Hepatocyte (in vitro differentiated cells): ENCODE data around the gene DLGAP3. TPM values are rescaled to one million over a fixed set of nuclear protein-coding genes. Genes with fewer than 3 reads are reported as not detected.
"Not testable (repeated sequence)": the region's sequence is repeated elsewhere in the genome, so short reads cannot be mapped to it uniquely, and the experiment has no call there.

Experiments used
- DNase-seq: peaks from one replicate; pipeline ENCODE4 v3.0.0-alpha.2; 2016; ENCODE audit warnings: low spot score
- H2AFZ ChIP-seq: fragments of 200-600 bp; sonication (generic); 2 replicates; pipeline ENCODE4 v1.6.0; 2016; ENCODE audit warnings: antibody characterized with exemption, mild to moderate bottlenecking
- H3K27ac ChIP-seq: fragments of 200-600 bp; sonication (generic); 2 replicates; pipeline ENCODE4 v1.5.1; 2016; ENCODE audit warnings: mild to moderate bottlenecking
- H3K27me3 ChIP-seq: fragments of 200-600 bp; sonication (generic); 2 replicates; pipeline ENCODE4 v1.6.1; 2016
- H3K36me3 ChIP-seq: fragments of 200-600 bp; sonication (generic); replicated peaks from 2 replicates; pipeline ENCODE4 v1.5.1; 2016; ENCODE audit warnings: low read depth; ENCODE audit not compliant: insufficient read depth
- H3K4me1 ChIP-seq: fragments of 200-600 bp; sonication (generic); 2 replicates; pipeline ENCODE4 v1.5.1; 2016; ENCODE audit warnings: mild to moderate bottlenecking, moderate library complexity; ENCODE audit not compliant: insufficient read depth
- H3K4me2 ChIP-seq: fragments of 200-600 bp; sonication (generic); 2 replicates; pipeline ENCODE4 v1.6.0; 2016
- H3K4me3 ChIP-seq: fragments of 200-600 bp; sonication (generic); 2 replicates; pipeline ENCODE4 v1.5.1; 2016; ENCODE audit warnings: mild to moderate bottlenecking
- H3K79me2 ChIP-seq: fragments of 200-600 bp; sonication (generic); 2 replicates; pipeline ENCODE4 v1.6.0; 2017; ENCODE audit warnings: mild to moderate bottlenecking
- H3K9me2 ChIP-seq: fragments of 200-600 bp; sonication (generic); replicated peaks from 2 replicates; pipeline ENCODE4 v1.6.0; 2017; ENCODE audit warnings: mild to moderate bottlenecking; ENCODE audit not compliant: insufficient read depth
- H3K9me3 ChIP-seq: fragments of 200-600 bp; sonication (generic); 2 replicates; pipeline ENCODE4 v1.5.1; 2016; ENCODE audit warnings: low read depth, mild to moderate bottlenecking
- H4K20me1 ChIP-seq: fragments of 200-600 bp; sonication (generic); 2 replicates; pipeline ENCODE4 v1.6.0; 2016; ENCODE audit warnings: mild to moderate bottlenecking; ENCODE audit not compliant: insufficient read depth, poor library complexity, severe bottlenecking
- CTCF ChIP-seq: fragments of 200-600 bp; sonication (generic); IDR thresholded peaks from 2 replicates; pipeline ENCODE4 v1.5.1; 2016; ENCODE audit warnings: antibody characterized with exemption, mild to moderate bottlenecking; ENCODE audit not compliant: poor library complexity
- EZH2 ChIP-seq: fragments of 200-600 bp; sonication (generic); IDR thresholded peaks from 2 replicates; pipeline ENCODE4 v1.6.1; 2016; ENCODE audit warnings: antibody characterized with exemption, mild to moderate bottlenecking, borderline replicate concordance
- EZH2phosphoT487 ChIP-seq: fragments of 200-600 bp; sonication (generic); IDR thresholded peaks from one replicate; pipeline ENCODE4 v1.6.1; 2018; ENCODE audit warnings: antibody characterized with exemption, mild to moderate bottlenecking, low read depth, moderate library complexity; ENCODE audit not compliant: unreplicated experiment, severe bottlenecking
- WGBS: methylation state at CpG from one replicate; pipeline ENCODE4 v1.1.6; 2016; ENCODE audit warnings: low lambda C conversion rate; ENCODE audit errors: missing lambda C conversion rate; 5-methylcytosine and 5-hydroxymethylcytosine counted together
- polyA plus RNA-seq: library from polyadenylated mRNA; unstranded; fragments of >200 nt; fragmentation: Nextera tagmentation; extraction: Ambion mirVana; gene quantifications from 2 replicates; pipeline ENCODE4 v1.2.1, GENCODE V29; 2016
- total RNA-seq: library from RNA; depleted of rRNA; stranded (reverse); fragments of >200 nt; gene quantifications from 2 replicates; pipeline ENCODE4 v1.2.3, GENCODE V29; 2014

The DLGAP3 gene
- total and polyA plus RNA-seq, 2 experiments from 2014 or later = 0.33 to 1.0 TPM

DNA sequence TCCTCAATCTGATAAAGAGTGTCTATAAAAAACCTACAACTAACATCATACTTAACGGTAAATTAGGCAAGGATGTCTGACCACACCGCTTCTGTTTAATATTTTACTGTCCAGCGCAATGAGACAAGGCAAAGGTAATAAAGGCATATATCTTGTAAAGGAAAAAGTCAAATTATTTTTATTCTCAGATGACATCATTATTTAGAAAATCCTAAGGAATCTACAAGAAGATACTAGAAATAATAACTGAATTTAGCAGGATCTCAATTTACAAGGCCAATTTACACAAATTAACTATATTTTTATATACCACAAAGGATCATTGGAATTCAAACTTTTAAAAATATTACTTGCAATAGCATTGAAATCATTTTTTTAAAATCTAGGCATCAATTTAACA is 107.2 kb downstream of the DLGAP3 start:
- Histone ChIP-seq H4K20me1 (no peaks in the 10 kb centered on the region), H3K27me3 (no peaks in the 10 kb centered on the region), H3K9me3 (no peaks in the 10 kb centered on the region), H3K4me2 (no peak overlapping the region), H3K27ac (no peak overlapping the region), H3K79me2 (no peaks in the 10 kb centered on the region), H3K4me1 (peaks cover 15% of the 10 kb centered on the region), H2AFZ (no peak overlapping the region), H3K4me3 (no peak overlapping the region), H3K9me2 (no peaks in the 10 kb centered on the region), H3K36me3 (no peaks in the 10 kb centered on the region)
- DNase-seq = no peak
- 94% methylated on average over 3 of the region's 3 CpGs for WGBS
- no peak for TF ChIP-seq EZH2
- TF ChIP-seq EZH2phosphoT487 = no peak

GRCh38 chr1:34818862-34819261 is 110.6 kb downstream of the DLGAP3 start:
- not testable (repeated sequence) for H3K27me3 ChIP-seq, H2AFZ ChIP-seq, H3K36me3 ChIP-seq, H3K4me3 ChIP-seq, H3K4me1 ChIP-seq, H3K79me2 ChIP-seq, H4K20me1 ChIP-seq, H3K9me3 ChIP-seq, H3K27ac ChIP-seq, H3K9me2 ChIP-seq, H3K4me2 ChIP-seq, DNase-seq
- 94% methylated on average over 2 of the region's 2 CpGs for WGBS

GRCh38 chr1:34816778-34817177 is 112.7 kb downstream of the DLGAP3 start:
- WGBS = 76% methylated on average over 3 of the region's 3 CpGs
- Histone ChIP-seq H3K27me3 (no peaks in the 10 kb centered on the region), H3K79me2 (no peaks in the 10 kb centered on the region), H3K4me2 (no peak overlapping the region), H3K4me1 (peaks cover 4% of the 10 kb centered on the region), H3K27ac (no peak overlapping the region), H2AFZ (no peak overlapping the region), H3K9me2 (no peaks in the 10 kb centered on the region), H3K4me3 (no peak overlapping the region), H3K9me3 (no peaks in the 10 kb centered on the region), H3K36me3 (no peaks in the 10 kb centered on the region), H4K20me1 (no peaks in the 10 kb centered on the region)
- DNase-seq = no peak
- TF ChIP-seq EZH2phosphoT487 (no peak), CTCF (no peak), EZH2 (no peak)

DNA sequence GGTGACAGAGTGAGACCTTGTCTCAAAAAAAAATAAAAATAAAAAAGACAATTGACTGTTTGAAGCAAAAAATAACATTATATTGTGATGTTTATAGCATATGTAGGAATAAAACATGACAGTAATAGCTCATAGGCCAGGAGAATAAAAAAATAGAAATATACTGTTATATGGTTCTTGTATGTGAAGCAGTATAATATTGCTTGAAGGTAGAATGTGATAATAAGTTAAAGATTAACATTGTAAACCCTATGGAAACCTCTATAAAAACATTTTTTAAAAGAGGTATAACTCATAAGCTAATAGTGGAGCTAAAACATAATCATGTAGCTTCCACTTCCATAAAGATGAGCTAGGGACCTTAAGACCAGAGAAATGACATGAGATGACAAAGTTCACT is 113.1 kb downstream of the DLGAP3 start:
- no peaks in the 10 kb centered on the region for H3K9me2 ChIP-seq
- H3K27ac ChIP-seq = no peak overlapping the region
- H3K4me2 ChIP-seq = no peak overlapping the region
- no peaks in the 10 kb centered on the region for H3K27me3 ChIP-seq
- no peaks in the 10 kb centered on the region for H3K36me3 ChIP-seq
- no peaks in the 10 kb centered on the region for H3K79me2 ChIP-seq
- no peak for DNase-seq
- no peak overlapping the region for H2AFZ ChIP-seq
- H4K20me1 ChIP-seq = no peaks in the 10 kb centered on the region
- H3K9me3 ChIP-seq = no peaks in the 10 kb centered on the region
- TF ChIP-seq EZH2 (no peak), EZH2phosphoT487 (no peak)
- H3K4me1 ChIP-seq = peaks cover 4% of the 10 kb centered on the region
- H3K4me3 ChIP-seq = no peak overlapping the region

Other genes with a start within 250 kb of the DLGAP3 start
- gene GJB5, start 174.6 kb downstream of the DLGAP3 start, total RNA-seq = 0.76 and 0.80 TPM in 2 replicates
- gene GJB5, start 174.6 kb downstream of the DLGAP3 start, polyA plus RNA-seq = 0.85 and 1.1 TPM in 2 replicates
- gene GJB4, start 169.9 kb downstream of the DLGAP3 start, total RNA-seq = 1.00 and 2.0 TPM in 2 replicates
- gene GJB4, start 169.9 kb downstream of the DLGAP3 start, polyA plus RNA-seq = 1.3 and 2.5 TPM in 2 replicates
- 2.8 and 3.2 TPM in 2 replicates for gene GJB3, start 148.4 kb downstream of the DLGAP3 start, total RNA-seq
- gene GJB3, start 148.4 kb downstream of the DLGAP3 start, polyA plus RNA-seq = 2.0 and 8.4 TPM in 2 replicates
- 2.5 and 3.8 TPM in 2 replicates for gene GJA4, start 136.7 kb downstream of the DLGAP3 start, total RNA-seq
- gene GJA4, start 136.7 kb downstream of the DLGAP3 start, polyA plus RNA-seq = 3.7 and 7.7 TPM in 2 replicates
- 21.9 and 35.4 TPM in 2 replicates for gene SMIM12, start 69.9 kb downstream of the DLGAP3 start, total RNA-seq
- gene SMIM12, start 69.9 kb downstream of the DLGAP3 start, polyA plus RNA-seq = 51.9 and 53.8 TPM in 2 replicates
- 37.5 and 43.8 TPM in 2 replicates for gene TMEM35B, start 55.7 kb upstream of the DLGAP3 start, total RNA-seq
- 51.5 and 51.8 TPM in 2 replicates for gene TMEM35B, start 55.7 kb upstream of the DLGAP3 start, polyA plus RNA-seq
- gene ZMYM6, start 102.3 kb upstream of the DLGAP3 start, total RNA-seq = 16.7 and 20.7 TPM in 2 replicates
- gene ZMYM6, start 102.3 kb upstream of the DLGAP3 start, polyA plus RNA-seq = 10.6 and 11.3 TPM in 2 replicates
- 17.9 and 18.7 TPM in 2 replicates for gene ZMYM1, start 149.7 kb upstream of the DLGAP3 start, total RNA-seq
- gene ZMYM1, start 149.7 kb upstream of the DLGAP3 start, polyA plus RNA-seq = 3.8 and 4.7 TPM in 2 replicates